ENCODE results near the gene NFS1. TPM values are rescaled to one million over a fixed set of nuclear protein-coding genes. Genes with fewer than 3 reads are reported as not detected.

Gene NFS1
- total RNA-seq, 1 experiment from 2014 or later, result 29.5 TPM

Other genes with a start within 250 kb of the NFS1 start
- gene CEP250, start 243.8 kb downstream of the NFS1 start, total RNA-seq (2014; rRNA removed; shearing (Covaris generic)), result 18.4 and 19.9 TPM in 2 replicates
- not detected in 2 replicates for gene C20orf173, start 169.7 kb downstream of the NFS1 start, total RNA-seq (2014; rRNA removed; shearing (Covaris generic))
- gene ERGIC3, start 157.3 kb downstream of the NFS1 start, total RNA-seq (2014; rRNA removed; shearing (Covaris generic)), result 172 and 178 TPM in 2 replicates
- gene SPAG4, start 83.5 kb downstream of the NFS1 start, total RNA-seq (2014; rRNA removed; shearing (Covaris generic)), result 0.17 TPM in 1 of 2 replicates, not detected in the other
- 64.5 and 87.8 TPM in 2 replicates for gene CPNE1, start 34.5 kb downstream of the NFS1 start, total RNA-seq (2014; rRNA removed; shearing (Covaris generic))
- gene RBM12, start 34.5 kb downstream of the NFS1 start, total RNA-seq (2014; rRNA removed; shearing (Covaris generic)), result 49.6 and 57.8 TPM in 2 replicates
- gene ROMO1, start 53 bp upstream of the NFS1 start, total RNA-seq (2014; rRNA removed; shearing (Covaris generic)), result 435 and 443 TPM in 2 replicates
- gene RBM39, start 42.9 kb upstream of the NFS1 start, total RNA-seq (2014; rRNA removed; shearing (Covaris generic)), result 232 and 263 TPM in 2 replicates
- gene PHF20, start 72.7 kb upstream of the NFS1 start, total RNA-seq (2014; rRNA removed; shearing (Covaris generic)), result 14.5 and 15.1 TPM in 2 replicates

All from Daoy (cell line).